Retinal pigment epithelial cell (primary cell): ENCODE data around the gene TSPAN1.
A peak's percentile ranks its signal among the peaks of the same experiment; 100 is the strongest.

Source experiments
- DNase-seq: peaks from one replicate; pipeline ENCODE4 v3.0.0-alpha.2; 2010; ENCODE audit warnings: low read depth
- H3K4me3 ChIP-seq: 2 replicates; pipeline ENCODE4 v1.5.1; 2011; ENCODE audit warnings: mild to moderate bottlenecking, low read length, control low read depth, moderate library complexity
- CTCF ChIP-seq: conservative IDR thresholded peaks from 2 replicates; pipeline ENCODE4 v1.5.1; 2011; ENCODE audit warnings: low read depth, low read length, control low read depth, inconsistent platforms

Gene TSPAN1

GRCh38 chr1:46188295-46189030 lies 13.6 kb downstream of the TSPAN1 start:
- TF ChIP-seq CTCF, result peak; percentile 22
- no peak overlapping the region for H3K4me3 ChIP-seq
- DNase-seq, result no peak

GRCh38 chr1:46190539-46190938 lies 15.7 kb downstream of the TSPAN1 start:
- no peak for TF ChIP-seq CTCF
- DNase-seq, result no peak
- no peak overlapping the region for H3K4me3 ChIP-seq

GRCh38 chr1:46191033-46191701 lies 16.3 kb downstream of the TSPAN1 start:
- no peak overlapping the region for H3K4me3 ChIP-seq
- DNase-seq, result no peak
- TF ChIP-seq CTCF, result no peak

- DNase-seq, result no peak
- H3K4me3 ChIP-seq, result no peak overlapping the region
- TF ChIP-seq CTCF, result no peak
Measured at GRCh38 chr1:46192171-46192570, 17.3 kb downstream of the TSPAN1 start.

- no peak overlapping the region for H3K4me3 ChIP-seq
- no peak for DNase-seq
- TF ChIP-seq CTCF, result no peak
Measured at GRCh38 chr1:46193285-46193684, 18.4 kb downstream of the TSPAN1 start.

- no peak overlapping the region for H3K4me3 ChIP-seq
- no peak for TF ChIP-seq CTCF
- no peak for DNase-seq
Measured at GRCh38 chr1:46193984-46194570, 19.2 kb downstream of the TSPAN1 start.

GRCh38 chr1:46194641-46195193 lies 19.8 kb downstream of the TSPAN1 start:
- DNase-seq, result no peak
- H3K4me3 ChIP-seq, result no peak overlapping the region
- TF ChIP-seq CTCF, result no peak
